NCI-H1694 (cell line): ENCODE results near the gene KCNK18.
"Not testable (repeated sequence)": the region's sequence is repeated elsewhere in the genome, so short reads cannot be mapped to it uniquely, and the experiment has no call there.

ENCODE experiments used
- DNase-seq: peaks from one replicate; lab custom pipeline; 2025; lab: John Stamatoyannopoulos, UW

Gene KCNK18

GRCh38 chr10:117222552-117222951, 25.3 kb downstream of the KCNK18 start:
- DNase-seq = no peak

DNA sequence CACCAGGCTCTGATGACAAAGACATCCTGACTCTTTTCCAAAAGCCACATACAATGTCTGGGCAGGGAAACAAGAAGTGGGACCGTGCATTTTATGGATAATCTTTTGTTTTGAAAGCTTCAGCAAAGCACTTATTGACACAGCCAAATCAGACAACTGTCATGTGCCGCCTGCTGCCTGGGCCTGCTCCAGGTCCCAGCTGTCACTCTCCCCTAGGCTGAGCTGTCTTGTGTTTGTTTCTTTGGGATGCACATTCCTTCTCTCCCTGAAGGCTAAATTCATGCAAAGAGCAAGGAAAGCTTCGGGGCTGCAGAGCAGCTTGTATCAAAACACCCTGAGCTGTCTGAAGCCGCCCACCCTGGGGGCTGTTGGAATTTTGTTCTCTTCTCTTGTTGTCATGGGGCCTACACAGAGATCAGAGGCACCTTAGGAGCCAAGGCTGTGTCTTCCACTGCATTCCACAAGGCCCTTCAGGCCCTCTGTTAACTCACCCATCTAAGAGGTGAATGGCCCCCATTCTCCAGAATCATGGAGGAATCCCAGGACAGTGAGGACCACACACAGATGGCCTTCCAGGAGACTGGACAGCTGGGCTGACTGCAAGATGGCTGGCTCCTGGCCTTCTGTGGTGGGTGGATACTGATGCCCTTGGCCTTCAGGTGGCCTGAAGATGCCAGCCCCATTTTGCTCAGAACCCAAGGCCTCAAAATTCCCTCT, 25.8 kb downstream of the KCNK18 start:
- no peak for DNase-seq

GRCh38 chr10:117223693-117224430, 26.6 kb downstream of the KCNK18 start:
- no peak for DNase-seq

DNA sequence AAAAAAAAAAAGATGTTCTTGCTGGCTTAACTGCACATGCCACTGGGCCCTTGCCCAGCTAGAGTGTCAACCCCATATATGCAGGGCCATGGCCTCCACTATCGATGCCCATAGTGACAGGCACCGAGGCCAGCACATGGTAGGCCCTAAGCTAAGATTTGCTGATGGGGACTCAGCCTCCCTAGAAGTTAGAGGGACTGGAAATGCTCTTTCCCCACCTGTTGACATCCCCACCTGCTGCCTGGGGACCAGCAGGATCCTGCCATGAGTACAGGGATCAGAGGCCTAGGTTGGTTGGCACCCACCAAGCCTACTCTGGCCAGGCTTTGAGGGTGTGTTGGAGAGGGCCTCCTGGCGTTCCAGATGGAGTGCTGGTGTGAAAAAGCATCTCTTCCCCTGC, 27.6 kb downstream of the KCNK18 start:
- DNase-seq = no peak

GRCh38 chr10:117226813-117227451, 29.6 kb downstream of the KCNK18 start:
- DNase-seq = no peak

DNA sequence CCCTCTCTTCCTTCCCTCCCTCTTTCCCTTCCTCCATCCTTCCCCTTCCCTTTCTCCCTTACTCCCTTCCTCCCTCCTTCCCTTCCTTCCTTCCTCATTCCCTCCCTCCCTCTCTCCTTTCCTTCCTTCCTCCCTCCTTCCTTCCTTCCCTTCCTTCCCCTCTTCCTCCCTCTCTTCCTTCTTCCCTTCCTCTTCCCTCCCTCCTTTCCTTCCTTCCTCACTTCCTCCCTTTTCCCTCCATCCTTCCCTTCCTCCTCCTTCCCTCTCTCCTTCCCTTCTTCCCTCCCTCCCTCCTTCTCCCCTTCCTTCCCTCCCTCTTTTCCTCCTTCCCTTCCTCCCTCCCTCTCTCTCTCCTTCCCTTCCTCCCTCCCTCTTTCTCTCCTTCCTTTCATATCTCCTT, 30.9 kb downstream of the KCNK18 start:
- no peak for DNase-seq

- not testable (repeated sequence) for DNase-seq
Observed at GRCh38 chr10:117230107-117230506, 32.8 kb downstream of the KCNK18 start.

DNA sequence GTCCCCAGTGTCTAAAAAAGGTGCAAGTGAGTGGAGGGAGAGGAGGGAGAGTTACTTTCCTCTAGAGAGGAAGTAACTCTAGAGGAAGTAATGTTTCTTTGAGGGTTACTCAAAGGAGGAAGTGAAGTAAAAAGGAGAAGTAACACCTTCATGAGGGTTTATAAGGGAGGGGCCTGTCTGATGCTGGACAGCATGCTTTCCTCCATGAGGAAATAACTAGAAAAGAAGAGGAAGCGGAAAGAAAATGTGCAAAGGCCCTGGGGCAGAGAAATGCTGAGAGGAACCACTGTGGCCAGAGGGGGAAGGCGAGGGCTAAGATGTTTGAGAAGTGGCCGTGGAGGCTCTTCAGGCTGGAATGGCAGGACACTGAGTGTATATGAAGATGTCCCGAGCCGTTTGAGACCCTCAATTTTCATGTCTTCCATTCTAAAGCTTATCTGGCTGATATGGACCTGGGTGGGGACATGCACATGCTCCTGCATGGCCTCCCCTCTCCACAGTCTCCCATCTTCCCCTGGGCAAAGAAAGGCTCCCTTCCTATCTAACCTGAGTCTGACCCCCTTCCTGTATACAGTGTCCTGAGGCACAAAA, 40.2 kb downstream of the KCNK18 start:
- no peak for DNase-seq

DNA sequence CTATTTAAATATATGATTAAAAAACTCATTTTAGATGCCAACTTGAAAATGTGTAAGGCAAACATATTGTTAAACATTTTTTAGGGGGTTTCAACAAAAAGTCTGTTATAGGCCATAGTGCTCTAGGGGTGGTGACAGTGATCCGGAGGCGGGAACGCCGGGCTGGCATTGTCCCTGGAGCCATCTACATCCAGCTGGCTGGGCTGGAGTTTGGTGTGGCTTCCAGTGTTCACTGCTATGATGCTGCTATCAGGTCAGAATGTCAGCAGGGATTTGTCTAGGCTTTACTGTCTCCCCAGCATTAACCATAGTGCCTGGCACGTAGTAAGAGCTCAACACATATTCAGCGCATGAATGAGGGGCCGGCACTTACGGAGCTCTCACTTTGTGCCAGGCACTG, 41.8 kb downstream of the KCNK18 start:
- DNase-seq = no peak

- no peak for DNase-seq
Observed at GRCh38 chr10:117239721-117240620, 42.7 kb downstream of the KCNK18 start.

GRCh38 chr10:117240621-117241529, 43.6 kb downstream of the KCNK18 start, which contains the start of gene SLC18A2:
TSS of gene SLC18A2 (plus strand) at chr10:117241114. CDS start at chr10:117241694, 580 bp downstream.
- no peak for DNase-seq

DNA sequence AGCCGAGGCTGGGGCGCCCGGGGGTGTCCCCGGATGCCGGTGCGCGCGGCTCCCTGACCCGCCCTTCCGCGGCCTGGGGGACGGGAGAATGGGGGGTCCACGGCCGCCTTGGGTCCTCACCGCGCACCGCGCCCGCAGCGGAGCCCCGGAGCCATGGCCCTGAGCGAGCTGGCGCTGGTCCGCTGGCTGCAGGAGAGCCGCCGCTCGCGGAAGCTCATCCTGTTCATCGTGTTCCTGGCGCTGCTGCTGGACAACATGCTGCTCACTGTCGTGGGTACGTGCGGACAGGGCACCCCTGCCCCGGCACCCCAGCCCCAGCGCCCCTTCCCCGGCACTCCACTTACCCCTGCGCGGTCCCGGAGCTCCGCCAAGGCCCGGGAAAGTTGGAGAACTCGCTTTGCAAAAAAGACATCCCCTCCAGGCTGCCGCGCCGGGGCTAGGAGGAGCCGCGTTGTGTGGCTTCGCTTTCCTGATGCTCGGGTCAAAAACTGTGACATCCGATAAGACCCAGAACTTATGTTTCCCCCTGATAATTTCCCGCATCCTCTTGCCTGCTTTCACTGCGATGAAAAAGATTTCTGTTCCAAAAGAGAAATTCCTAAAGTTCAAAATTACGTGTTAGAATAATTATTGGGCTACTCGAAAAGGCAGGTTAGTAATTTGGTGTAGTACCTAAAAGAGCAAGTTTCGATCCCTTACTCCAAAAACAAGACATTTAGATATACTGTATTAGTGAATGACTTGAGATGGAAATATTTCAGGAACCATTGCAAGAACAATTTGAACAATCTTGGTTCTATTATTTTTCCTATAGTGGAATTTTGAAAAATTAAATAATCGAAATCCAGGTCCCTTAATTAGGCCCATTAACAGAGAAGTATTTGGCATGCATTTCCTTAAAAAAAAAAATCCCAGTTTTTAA, 44.5 kb downstream of the KCNK18 start:
- DNase-seq = no peak

GRCh38 chr10:117242463-117242832, 45.2 kb downstream of the KCNK18 start:
- DNase-seq = no peak

DNA sequence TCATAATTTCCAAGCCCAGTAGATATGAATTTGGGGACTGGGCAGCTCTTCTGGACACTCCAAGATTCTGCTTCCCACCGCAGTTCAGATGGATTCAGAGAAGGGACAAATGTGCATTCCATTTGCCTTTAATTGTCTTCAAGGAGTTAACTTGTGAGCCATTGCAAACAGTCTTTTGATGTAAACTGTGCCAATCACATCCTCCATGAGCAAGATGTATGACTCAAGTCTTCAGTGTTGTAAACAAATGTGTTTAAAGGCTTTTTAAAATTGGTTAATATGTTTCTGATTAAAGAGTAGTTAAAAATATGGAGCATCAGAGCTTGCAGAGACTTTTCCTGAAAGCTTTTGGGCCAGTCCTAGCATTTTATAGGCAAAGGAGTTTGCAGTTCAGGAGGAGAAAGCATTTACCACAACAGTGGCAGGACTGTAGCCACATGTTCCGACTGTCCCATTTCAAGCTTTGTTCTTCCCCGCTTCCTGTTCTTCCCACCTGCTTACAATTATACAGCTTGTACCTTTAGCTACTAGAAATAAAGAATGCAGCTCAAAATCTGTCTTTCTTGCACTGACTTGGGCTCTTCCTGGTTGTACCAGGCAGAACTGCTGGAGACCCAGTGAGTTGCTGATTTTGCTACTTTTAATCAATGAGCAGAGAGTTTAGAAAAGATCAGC, 49.8 kb downstream of the KCNK18 start:
- DNase-seq = no peak

GRCh38 chr10:117248750-117249465, 51.6 kb downstream of the KCNK18 start:
- no peak for DNase-seq

- DNase-seq = no peak
Observed at GRCh38 chr10:117249493-117250093, 52.3 kb downstream of the KCNK18 start.

DNA sequence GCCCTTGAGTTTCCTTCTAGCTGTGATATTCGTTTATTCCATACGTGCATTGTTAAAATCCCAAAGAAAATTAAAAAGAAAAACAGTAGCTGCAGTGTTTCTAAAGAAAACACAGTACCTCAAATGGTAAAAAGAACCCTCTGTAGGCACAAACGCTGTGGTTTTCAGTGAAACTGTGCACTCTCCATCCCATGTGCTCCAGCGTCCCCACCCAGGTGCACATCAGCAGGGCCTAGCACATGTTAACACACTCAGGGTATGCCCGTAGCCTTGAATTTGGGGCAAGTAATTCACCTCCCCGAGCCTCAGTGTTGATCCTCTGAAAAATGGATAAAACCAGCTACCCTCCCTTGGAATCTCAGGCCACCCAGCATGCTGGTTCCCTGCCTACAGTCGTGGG, 53.1 kb downstream of the KCNK18 start:
- DNase-seq = no peak

GRCh38 chr10:117253908-117254307, 56.6 kb downstream of the KCNK18 start:
- DNase-seq = no peak
